Measurements from ENCODE around the gene COL27A1.

GRCh38 chr9:114143234-114143633, 12.1 kb upstream of the COL27A1 start:
- no peak for TF ChIP-seq POLR2A (IDR thresholded peaks at IDR 0.05)
- TF ChIP-seq POLR2AphosphoS5 (IDR thresholded peaks at IDR 0.05): no peak
- TF ChIP-seq, protein P1, sequence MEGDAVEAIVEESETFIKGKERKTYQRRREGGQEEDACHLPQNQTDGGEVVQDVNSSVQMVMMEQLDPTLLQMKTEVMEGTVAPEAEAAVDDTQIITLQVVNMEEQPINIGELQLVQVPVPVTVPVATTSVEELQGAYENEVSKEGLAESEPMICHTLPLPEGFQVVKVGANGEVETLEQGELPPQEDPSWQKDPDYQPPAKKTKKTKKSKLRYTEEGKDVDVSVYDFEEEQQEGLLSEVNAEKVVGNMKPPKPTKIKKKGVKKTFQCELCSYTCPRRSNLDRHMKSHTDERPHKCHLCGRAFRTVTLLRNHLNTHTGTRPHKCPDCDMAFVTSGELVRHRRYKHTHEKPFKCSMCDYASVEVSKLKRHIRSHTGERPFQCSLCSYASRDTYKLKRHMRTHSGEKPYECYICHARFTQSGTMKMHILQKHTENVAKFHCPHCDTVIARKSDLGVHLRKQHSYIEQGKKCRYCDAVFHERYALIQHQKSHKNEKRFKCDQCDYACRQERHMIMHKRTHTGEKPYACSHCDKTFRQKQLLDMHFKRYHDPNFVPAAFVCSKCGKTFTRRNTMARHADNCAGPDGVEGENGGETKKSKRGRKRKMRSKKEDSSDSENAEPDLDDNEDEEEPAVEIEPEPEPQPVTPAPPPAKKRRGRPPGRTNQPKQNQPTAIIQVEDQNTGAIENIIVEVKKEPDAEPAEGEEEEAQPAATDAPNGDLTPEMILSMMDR (IDR thresholded peaks at IDR 0.05): no peak
